ENCODE measurements around the gene CPN1.
"Not testable (repeated sequence)": the region's sequence is repeated elsewhere in the genome, so short reads cannot be mapped to it uniquely, and the experiment has no call there.

Gene CPN1

GRCh38 chr10:100082276-100082675 is 607 bp upstream of the CPN1 start:
- DNase-seq (ENCODE audit: low read depth in 2 of 2) = not testable (repeated sequence)

DNA sequence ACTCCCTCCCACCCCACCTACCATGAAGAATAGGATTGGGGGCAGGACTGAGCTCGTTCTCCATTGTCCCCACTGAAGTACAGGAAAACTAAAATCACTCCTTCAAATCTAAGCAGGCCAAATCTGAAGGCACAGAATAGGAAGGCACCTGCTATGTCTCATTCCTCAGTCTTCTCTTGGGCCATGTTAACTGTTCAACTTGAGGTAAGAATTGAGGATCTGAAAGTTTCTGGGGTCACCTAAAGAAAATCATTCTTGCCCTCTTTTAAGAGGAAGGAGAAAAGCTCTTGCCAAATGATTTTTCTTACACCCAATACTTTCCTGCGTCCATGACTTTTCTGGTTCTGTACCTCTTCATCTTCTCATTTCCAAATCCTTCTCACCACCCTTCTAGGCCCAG is 4.9 kb downstream of the CPN1 start:
- no peak for DNase-seq (ENCODE audit: low read depth in 2 of 2)

- no peak for DNase-seq (ENCODE audit: low read depth in 2 of 2)
These were observed 6.0 kb downstream of the CPN1 start for GRCh38 chr10:100075426-100076220.

- DNase-seq (ENCODE audit: low read depth in 2 of 2) = no peak
These were observed 9.2 kb downstream of the CPN1 start for GRCh38 chr10:100072514-100072913.

- DNase-seq (ENCODE audit: low read depth in 2 of 2) = no peak
These were observed 10.1 kb downstream of the CPN1 start for GRCh38 chr10:100071529-100071928.

GRCh38 chr10:100067466-100067865 is 14.2 kb downstream of the CPN1 start:
- no peak for DNase-seq (ENCODE audit: low read depth in 2 of 2)

DNA sequence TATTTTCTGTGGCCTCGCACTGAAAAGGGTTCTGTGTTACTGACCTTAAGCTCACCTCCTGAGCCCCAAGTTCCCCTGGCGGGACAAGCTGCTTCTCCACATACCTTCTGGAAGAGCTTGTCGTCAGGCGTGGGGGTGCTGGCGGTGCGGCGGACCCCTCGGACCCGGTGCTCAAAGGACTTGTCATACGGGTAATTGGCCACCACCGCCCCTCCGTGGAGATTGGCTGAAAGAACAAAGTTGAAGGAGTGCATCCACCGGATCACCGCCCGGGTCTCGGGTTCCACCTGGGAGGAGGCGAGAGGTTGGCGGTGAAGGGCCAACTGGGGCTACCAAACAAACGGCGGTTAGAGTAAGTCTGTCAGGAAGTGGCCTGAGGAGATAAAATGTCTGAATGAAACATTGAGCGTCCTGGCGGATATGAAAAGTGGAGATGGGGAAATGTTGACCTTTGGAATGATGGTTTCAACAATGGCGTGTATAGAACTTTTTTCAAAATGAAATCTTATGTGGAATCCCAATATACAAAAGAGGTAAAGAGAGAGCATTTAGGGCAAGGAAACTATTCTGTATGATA is 16.5 kb downstream of the CPN1 start:
- DNase-seq (ENCODE audit: low read depth in 2 of 2) = no peak

GRCh38 chr10:100061401-100061800 is 20.3 kb downstream of the CPN1 start:
- DNase-seq (ENCODE audit: low read depth in 2 of 2) = no peak

GRCh38 chr10:100057948-100058347 is 23.7 kb downstream of the CPN1 start:
- no peak for DNase-seq (ENCODE audit: low read depth in 2 of 2)

- DNase-seq (ENCODE audit: low read depth in 2 of 2) = no peak
These were observed 27.8 kb downstream of the CPN1 start for GRCh38 chr10:100053686-100054460.

- DNase-seq (ENCODE audit: low read depth in 2 of 2) = peak; percentile 59 to 65
These were observed 35.6 kb downstream of the CPN1 start for GRCh38 chr10:100046021-100046486.

DNA sequence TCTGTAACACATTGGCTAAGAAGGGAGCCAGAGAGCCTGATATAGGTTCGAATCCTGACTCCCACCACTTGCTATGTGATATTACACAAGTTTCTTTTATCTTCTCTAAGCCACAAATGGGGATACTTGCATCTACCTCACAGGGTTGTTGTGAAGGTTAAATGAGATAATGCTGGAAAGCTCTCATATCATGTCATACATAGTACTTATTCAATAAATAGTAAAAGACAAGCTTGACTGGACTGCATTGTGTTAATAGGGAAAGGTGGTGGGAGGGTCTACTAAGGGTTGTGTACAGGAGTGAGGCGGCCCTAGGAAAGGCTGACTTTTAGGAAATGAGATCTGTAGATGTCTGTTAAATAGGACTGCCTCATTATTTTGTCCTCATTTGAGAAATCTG is 36.1 kb downstream of the CPN1 start:
- no peak for DNase-seq (ENCODE audit: low read depth in 2 of 2)

GRCh38 chr10:100043796-100044195 is 37.9 kb downstream of the CPN1 start:
- no peak for DNase-seq (ENCODE audit: low read depth in 2 of 2)

DNA sequence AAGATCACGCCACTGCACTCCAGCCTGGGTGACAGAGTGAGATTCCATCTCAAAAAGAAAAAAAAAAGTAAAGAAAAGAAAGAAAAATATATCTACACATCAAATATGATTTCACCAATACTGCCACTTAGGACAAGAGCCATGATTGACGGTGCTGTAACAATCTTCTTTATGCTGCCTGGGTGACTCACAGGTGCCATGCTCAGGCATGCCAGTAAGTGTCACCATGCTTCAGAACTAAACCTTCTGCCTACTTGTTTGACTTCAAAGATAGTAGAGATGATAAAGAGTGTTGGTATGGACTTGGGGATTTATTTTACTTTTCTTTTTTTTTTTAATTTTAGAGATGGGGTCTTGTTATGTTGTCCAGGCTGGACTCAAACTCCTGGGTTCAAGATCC is 38.3 kb downstream of the CPN1 start:
- no peak for DNase-seq (ENCODE audit: low read depth in 2 of 2)

GRCh38 chr10:100041306-100042002 is 40.2 kb downstream of the CPN1 start:
- DNase-seq (ENCODE audit: low read depth in 2 of 2) = no peak

DNA sequence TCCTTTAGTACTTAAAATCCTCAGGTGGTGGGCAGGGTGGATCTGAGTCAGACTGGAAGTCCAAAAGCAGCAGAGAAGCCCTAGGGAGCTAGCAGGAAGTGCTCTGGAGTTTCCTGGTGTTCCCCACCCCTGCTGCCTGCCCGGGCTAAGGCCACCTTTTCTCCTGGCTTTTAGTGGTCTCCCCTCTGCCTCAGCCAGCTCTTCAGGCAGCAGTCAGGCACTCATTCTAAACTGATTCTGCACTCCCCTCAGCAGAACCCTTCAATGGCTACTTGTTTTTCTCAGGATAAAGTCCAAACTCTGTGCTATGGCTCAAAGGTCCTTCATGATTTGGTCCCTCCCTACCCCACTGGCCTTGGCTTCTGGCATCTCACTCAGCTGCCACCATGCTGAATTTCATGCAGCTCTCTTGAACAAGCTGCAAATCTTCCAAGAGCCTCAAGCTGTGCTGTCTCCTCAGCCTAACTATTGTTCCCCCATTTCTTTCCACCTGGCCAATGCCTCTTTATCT is 43.1 kb downstream of the CPN1 start:
- no peak for DNase-seq (ENCODE audit: low read depth in 2 of 2)

- no peak for DNase-seq (ENCODE audit: low read depth in 2 of 2)
These were observed 43.8 kb downstream of the CPN1 start for GRCh38 chr10:100037758-100038315.

- no peak for DNase-seq (ENCODE audit: low read depth in 2 of 2)
These were observed 44.8 kb downstream of the CPN1 start for GRCh38 chr10:100036850-100037249.

DNA sequence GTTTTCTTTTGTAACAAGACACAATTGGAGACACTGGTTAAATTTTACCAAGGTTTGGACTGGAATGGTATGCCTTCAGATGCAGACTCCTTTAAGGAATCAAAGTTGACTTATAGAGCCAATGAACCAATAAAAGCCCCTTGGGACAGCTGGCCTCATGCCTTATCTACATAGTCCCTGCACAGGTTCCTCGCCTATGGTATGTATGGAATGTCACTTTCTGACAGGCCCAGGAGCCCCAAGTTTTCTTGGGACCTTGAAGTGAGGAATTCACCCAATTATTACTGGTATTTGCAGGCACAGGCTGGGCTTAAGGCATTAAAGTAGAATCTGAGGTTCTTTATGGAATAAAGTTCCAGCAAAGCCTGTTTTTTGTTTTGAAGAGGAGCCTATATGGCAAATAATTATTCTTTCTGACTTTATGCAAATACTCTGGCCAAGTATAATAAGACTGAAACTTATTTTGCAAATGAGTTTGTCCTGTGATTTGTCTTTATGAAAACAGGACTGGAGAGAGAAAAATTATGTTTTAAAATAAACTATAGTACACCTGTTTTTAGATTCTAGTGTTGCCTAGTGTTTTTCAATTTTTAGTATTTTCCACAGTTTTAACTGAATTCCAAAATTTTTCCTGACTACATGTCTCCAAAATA is 47.8 kb downstream of the CPN1 start:
- no peak for DNase-seq (ENCODE audit: low read depth in 2 of 2)

GRCh38 chr10:100027416-100027815 is 54.3 kb downstream of the CPN1 start:
- DNase-seq (ENCODE audit: low read depth in 2 of 2) = no peak

- no peak for DNase-seq (ENCODE audit: low read depth in 2 of 2)
These were observed 56.1 kb downstream of the CPN1 start for GRCh38 chr10:100025576-100025975.
